ENCODE results near the gene TRIM9. TPM values are rescaled to one million over a fixed set of nuclear protein-coding genes. Genes with fewer than 3 reads are reported as not detected.

Gene TRIM9
- total RNA-seq, 4 donors from 2014 or later, result 0.56 to 2.6 (median 1.8) TPM

DNA sequence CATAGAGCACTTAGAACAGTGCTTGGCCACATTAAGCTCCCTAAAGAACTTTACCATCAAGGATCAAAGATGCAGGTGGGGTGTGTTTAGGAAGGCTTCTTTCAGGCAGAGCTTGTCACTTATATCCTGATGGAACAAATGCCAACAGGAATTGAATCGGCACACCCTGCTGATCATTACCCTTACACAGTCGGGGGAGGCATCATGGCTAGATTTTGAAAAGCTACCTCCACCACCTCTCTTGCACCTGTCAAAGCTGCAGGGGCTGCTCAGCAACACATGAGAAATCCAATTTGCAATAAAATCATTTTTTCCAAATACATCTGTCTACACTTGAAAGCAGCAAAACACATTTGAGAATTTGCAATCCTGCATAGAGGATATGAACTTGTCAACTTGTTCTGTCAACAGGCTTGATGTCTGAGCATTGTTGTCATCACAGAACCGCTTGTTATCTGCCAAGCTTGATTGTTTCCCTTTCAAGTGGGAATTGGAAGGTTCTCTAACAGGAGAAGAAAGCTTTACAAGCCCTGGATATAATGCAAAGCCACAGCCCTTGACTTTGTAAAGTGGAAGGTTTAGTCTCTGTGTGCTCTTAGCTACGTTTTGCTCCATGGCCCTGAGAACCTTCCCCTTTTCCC, 24.6 kb upstream of the TRIM9 start:
- no peaks in the 10 kb centered on the region for H3K9me3 ChIP-seq
- intact Hi-C loops (cut with DNase I), result no loop called here
- H3K4me1 ChIP-seq, result no peaks in the 10 kb centered on the region
- H3K36me3 ChIP-seq, result no peaks in the 10 kb centered on the region
- TF ChIP-seq CTCF (IDR thresholded peaks at IDR 0.05), result no peak
- TF ChIP-seq POLR2A (IDR thresholded peaks at IDR 0.05), result no peak
- DNase-seq, result no peak
- no peak overlapping the region for H3K4me3 ChIP-seq (replicated peaks in 1 of 3)
- WGBS, 2 donors, result 52 to 56% methylated on average over 4 of the region's 4 CpGs
- no peak overlapping the region for H3K27ac ChIP-seq
- no peaks in the 10 kb centered on the region for H3K27me3 ChIP-seq

DNA sequence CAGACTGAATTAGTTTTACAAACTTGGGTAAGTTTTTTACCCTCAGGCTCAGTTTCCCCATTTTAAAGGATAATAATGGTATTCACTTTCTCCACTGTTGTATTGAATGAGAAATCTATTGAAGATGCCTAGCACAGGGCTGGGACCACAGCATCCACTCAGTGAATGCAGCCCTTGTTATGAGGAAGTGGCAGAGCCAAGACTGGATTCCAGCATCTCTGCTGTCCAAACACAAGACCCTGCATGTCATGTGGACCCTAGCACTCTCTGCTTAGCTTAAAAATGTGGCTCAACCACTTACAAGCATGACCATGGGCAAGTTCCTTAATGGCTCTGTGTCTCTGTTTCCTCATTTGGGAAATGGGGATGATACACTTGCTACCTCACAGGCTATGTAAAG, 24.1 kb upstream of the TRIM9 start:
- no peaks in the 10 kb centered on the region for H3K36me3 ChIP-seq
- H3K4me3 ChIP-seq (replicated peaks in 1 of 3), result no peak overlapping the region
- TF ChIP-seq POLR2A (IDR thresholded peaks at IDR 0.05), result no peak
- TF ChIP-seq CTCF (IDR thresholded peaks at IDR 0.05), result no peak
- intact Hi-C loops (cut with DNase I), result no loop called here
- H3K27me3 ChIP-seq, result no peaks in the 10 kb centered on the region
- H3K4me1 ChIP-seq, result no peaks in the 10 kb centered on the region
- H3K9me3 ChIP-seq, result no peaks in the 10 kb centered on the region
- DNase-seq, result no peak
- no peak overlapping the region for H3K27ac ChIP-seq

DNA sequence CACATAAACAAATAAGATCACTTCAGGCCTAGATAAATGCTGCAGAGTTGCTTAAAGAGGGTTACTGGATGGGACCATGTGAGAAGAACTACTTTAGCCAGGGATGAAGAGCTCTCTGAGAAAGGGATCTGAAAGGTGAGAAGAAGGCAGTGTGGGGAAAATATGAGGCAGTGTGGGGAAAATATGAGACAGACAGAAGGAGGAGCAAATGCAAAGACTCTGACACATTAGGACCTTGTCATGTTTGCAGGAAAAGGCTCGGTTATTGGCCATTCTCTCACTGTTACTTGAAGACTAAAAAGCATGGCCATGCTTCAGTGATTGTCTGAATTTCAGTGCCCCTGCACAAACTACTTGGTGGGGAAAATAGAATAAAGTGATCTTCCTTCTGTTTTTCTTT, 22.7 kb upstream of the TRIM9 start:
- no peak for DNase-seq
- no peaks in the 10 kb centered on the region for H3K27me3 ChIP-seq
- no peaks in the 10 kb centered on the region for H3K4me1 ChIP-seq
- WGBS, 2 donors, result 36 to 40% methylated on average over 1 of the region's 1 CpG
- H3K9me3 ChIP-seq, result no peaks in the 10 kb centered on the region
- intact Hi-C loops (cut with DNase I), result no loop called here
- H3K36me3 ChIP-seq, result no peaks in the 10 kb centered on the region
- TF ChIP-seq CTCF (IDR thresholded peaks at IDR 0.05) (no peak), POLR2A (IDR thresholded peaks at IDR 0.05) (no peak)
- no peak overlapping the region for H3K27ac ChIP-seq
- H3K4me3 ChIP-seq (replicated peaks in 1 of 3), result no peak overlapping the region

- no peaks in the 10 kb centered on the region for H3K36me3 ChIP-seq
- intact Hi-C loops (cut with DNase I), result no loop called here
- no peaks in the 10 kb centered on the region for H3K27me3 ChIP-seq
- no peak for DNase-seq
- WGBS, 2 donors, result 88 to 91% methylated on average over 1 of the region's 1 CpG
- H3K4me3 ChIP-seq (replicated peaks in 1 of 3), result no peak overlapping the region
- no peaks in the 10 kb centered on the region for H3K4me1 ChIP-seq
- TF ChIP-seq POLR2A (IDR thresholded peaks at IDR 0.05) (no peak), CTCF (IDR thresholded peaks at IDR 0.05) (no peak)
- H3K9me3 ChIP-seq, result no peaks in the 10 kb centered on the region
- H3K27ac ChIP-seq, result no peak overlapping the region
Measured at GRCh38 chr14:51116682-51117081, 21.8 kb upstream of the TRIM9 start.

DNA sequence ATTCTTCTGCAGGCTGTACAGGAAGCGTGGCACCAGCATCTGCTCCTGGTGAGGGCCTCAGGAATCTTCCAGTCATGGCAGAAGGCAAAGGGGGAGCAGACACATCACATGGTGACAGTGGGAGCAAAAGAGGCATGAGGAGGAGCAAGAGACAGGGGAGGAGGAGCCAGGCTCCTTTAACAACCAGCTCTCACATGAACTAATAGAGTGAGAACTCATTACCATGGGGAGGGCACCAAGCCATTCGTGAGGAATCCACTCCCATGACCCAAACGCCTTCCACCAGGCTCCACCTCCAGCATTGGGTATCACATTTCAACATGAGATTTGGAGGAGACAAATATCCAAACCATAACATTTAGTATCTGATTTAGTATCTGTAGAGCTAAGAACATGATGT, 14.7 kb upstream of the TRIM9 start:
- intact Hi-C loops (cut with DNase I), result no loop called here
- Histone ChIP-seq H3K36me3 (no peaks in the 10 kb centered on the region), H3K27me3 (no peaks in the 10 kb centered on the region), H3K4me3 (replicated peaks in 1 of 3) (no peak overlapping the region), H3K4me1 (no peaks in the 10 kb centered on the region), H3K27ac (no peak overlapping the region), H3K9me3 (no peaks in the 10 kb centered on the region)
- no peak for DNase-seq
- TF ChIP-seq POLR2A (IDR thresholded peaks at IDR 0.05) (no peak), CTCF (IDR thresholded peaks at IDR 0.05) (no peak)
- 63 to 68% methylated on average over 3 of the region's 3 CpGs for WGBS, 2 donors

Data from thyroid gland (tissue), 4 donors.